Measurements from ENCODE around the gene ZP4.

Gene ZP4

GRCh38 chr1:237841485-237841884 lies 49.2 kb downstream of the ZP4 start:
- DNase-seq, result no peak
- Mint-ChIP-seq H3K4me1 (no peaks in the 10 kb centered on the region), H3K27ac (no peak overlapping the region), H3K27me3 (ENCODE audit: low read depth, poor library complexity) (peaks cover 9% of the 10 kb centered on the region), H3K4me3 (no peak overlapping the region), H3K9me3 (peaks cover 21% of the 10 kb centered on the region), H3K36me3 (ENCODE audit: low read depth) (no peaks in the 10 kb centered on the region)
- TF ChIP-seq CTCF (IDR thresholded peaks at IDR 0.05), result no peak

DNA sequence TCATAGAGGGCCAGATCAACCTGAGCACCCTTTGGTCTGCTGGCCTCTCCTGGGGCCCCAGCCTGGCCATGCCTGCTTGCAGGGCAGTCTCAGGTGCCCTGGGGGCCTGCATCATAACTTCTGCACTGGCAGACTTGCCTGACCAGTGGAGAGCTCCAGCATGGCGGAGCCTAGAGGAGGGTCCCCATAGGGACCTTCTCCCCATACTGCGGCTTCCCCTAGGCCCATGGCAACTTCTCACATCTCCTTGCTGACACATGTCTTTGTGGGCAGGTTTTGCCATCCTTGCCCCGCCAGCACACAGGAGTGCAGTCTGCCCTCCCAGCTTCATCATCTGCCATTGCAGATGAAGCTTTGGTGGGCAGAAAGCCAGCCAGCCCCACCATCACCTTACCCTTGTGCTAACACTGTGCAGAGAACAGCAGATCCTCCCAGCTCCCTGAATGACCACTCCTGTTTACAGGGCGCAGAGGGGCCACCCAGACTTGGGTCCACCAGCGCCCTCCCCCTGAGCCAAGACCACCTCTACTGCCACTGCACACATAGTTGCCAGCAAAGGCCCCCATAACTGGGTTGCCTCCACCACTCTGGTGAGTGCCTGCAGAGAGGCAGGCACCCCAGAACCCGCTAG lies 51.7 kb downstream of the ZP4 start:
- Mint-ChIP-seq H3K27me3 (ENCODE audit: low read depth, poor library complexity) (peaks cover 5% of the 10 kb centered on the region), H3K27ac (no peak overlapping the region), H3K4me3 (no peak overlapping the region), H3K36me3 (ENCODE audit: low read depth) (no peaks in the 10 kb centered on the region), H3K4me1 (peaks cover 6% of the 10 kb centered on the region), H3K9me3 (peaks cover 17% of the 10 kb centered on the region)
- no peak for DNase-seq
- TF ChIP-seq CTCF (IDR thresholded peaks at IDR 0.05), result no peak

DNA sequence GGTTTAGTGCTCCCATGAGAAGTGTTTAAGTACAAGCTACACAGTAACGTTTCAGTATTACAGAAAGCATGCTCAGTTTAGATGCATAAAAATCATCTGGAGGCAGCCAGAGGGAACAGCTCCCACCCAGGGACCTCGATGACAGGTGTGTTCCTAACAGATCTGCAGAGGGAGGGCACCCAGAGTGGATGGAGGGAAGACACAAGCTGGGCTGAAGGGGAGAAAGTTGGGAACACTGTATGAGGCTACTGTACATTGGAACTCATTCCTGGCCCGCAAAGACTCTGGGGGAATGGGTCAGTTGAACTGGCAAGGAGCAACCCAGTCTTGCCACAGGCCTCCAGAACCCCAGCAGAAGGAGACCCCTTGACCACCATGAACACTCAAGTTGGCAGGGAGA lies 52.4 kb downstream of the ZP4 start:
- H3K4me3 Mint-ChIP-seq, result no peak overlapping the region
- H3K27ac Mint-ChIP-seq, result no peak overlapping the region
- no peak for DNase-seq
- no peak for TF ChIP-seq CTCF (IDR thresholded peaks at IDR 0.05)
- H3K27me3 Mint-ChIP-seq (ENCODE audit: low read depth, poor library complexity), result peaks cover 4% of the 10 kb centered on the region
- H3K36me3 Mint-ChIP-seq (ENCODE audit: low read depth), result no peaks in the 10 kb centered on the region
- peaks cover 10% of the 10 kb centered on the region for H3K4me1 Mint-ChIP-seq
- H3K9me3 Mint-ChIP-seq, result peaks cover 17% of the 10 kb centered on the region

GRCh38 chr1:237834461-237834860 lies 56.3 kb downstream of the ZP4 start:
- no peak for DNase-seq
- H3K27ac Mint-ChIP-seq, result no peak overlapping the region

DNA sequence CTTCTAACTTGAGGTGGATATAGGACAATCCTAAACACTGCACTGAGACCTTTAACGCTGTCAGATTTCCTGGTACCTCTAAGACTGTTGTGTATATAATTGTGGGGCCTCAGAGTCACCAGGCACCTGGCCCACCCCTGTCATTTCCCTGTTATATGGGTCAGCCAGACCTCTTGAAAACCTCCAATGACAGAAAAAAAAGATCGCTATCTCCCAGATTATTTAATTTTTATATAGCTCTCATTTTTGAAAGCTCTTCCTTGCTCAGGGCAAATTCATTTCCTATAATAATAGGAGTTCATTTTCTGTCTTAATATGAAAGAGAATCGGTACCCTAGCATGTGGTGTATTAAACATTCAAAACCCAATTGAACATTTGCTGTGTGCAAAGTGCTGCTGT lies 56.7 kb downstream of the ZP4 start:
- H3K9me3 Mint-ChIP-seq, result no peaks in the 10 kb centered on the region
- no peak overlapping the region for H3K4me3 Mint-ChIP-seq
- no peaks in the 10 kb centered on the region for H3K27me3 Mint-ChIP-seq (ENCODE audit: low read depth, poor library complexity)
- TF ChIP-seq CTCF (IDR thresholded peaks at IDR 0.05), result no peak
- H3K36me3 Mint-ChIP-seq (ENCODE audit: low read depth), result no peaks in the 10 kb centered on the region
- no peak for DNase-seq
- peaks cover 17% of the 10 kb centered on the region for H3K4me1 Mint-ChIP-seq
- H3K27ac Mint-ChIP-seq, result no peak overlapping the region

More at GRCh38 chr1:237834461-237834860, 56.3 kb downstream of the ZP4 start:
- no peak overlapping the region for H3K4me3 Mint-ChIP-seq
- H3K27me3 Mint-ChIP-seq (ENCODE audit: low read depth, poor library complexity), result no peaks in the 10 kb centered on the region
- TF ChIP-seq CTCF (IDR thresholded peaks at IDR 0.05), result no peak
- H3K4me1 Mint-ChIP-seq, result peaks cover 17% of the 10 kb centered on the region
- H3K36me3 Mint-ChIP-seq (ENCODE audit: low read depth), result no peaks in the 10 kb centered on the region
- no peaks in the 10 kb centered on the region for H3K9me3 Mint-ChIP-seq

GRCh38 chr1:237832858-237833257 lies 57.9 kb downstream of the ZP4 start:
- no peak for DNase-seq
- no peaks in the 10 kb centered on the region for H3K9me3 Mint-ChIP-seq
- H3K4me3 Mint-ChIP-seq, result no peak overlapping the region
- H3K27me3 Mint-ChIP-seq (ENCODE audit: low read depth, poor library complexity), result peaks cover 2% of the 10 kb centered on the region
- H3K36me3 Mint-ChIP-seq (ENCODE audit: low read depth), result no peaks in the 10 kb centered on the region
- no peak overlapping the region for H3K27ac Mint-ChIP-seq
- peaks cover 17% of the 10 kb centered on the region for H3K4me1 Mint-ChIP-seq
- TF ChIP-seq CTCF (IDR thresholded peaks at IDR 0.05), result no peak
